Measurements from ENCODE around the gene NEK8.

DNA sequence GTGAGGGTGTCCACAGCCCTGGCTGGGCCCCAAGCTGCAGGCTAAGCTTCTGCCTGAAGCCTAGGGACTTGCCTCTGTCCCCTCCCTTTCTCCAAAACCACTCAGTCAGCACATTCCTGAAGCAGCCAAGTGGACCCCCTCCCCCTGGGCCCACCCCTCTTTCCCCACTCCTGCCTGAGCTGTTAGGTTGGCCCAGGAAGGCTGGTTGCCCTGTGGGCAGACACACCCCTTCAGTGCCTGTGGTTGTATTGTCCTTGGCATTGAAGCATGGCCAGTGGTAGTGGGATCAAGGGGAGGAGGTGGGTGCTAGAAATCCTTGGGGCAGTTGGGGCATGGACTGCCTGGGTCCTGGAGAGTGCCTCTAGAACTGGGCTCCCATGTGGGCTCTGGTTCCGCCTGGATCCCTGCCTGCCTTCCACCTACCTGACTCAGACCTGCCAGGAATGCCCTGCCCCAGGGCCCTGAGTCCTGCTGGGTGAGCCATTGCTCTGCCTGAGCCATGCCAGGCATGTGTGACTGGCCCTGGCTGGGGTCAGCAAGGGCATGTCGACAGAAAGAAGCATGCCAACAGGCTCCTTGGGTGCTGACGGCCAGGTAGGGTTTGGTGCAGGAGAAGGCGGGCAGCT, 17.3 kb downstream of the NEK8 start:
- no peak for TF ChIP-seq POLR2AphosphoS5 (IDR thresholded peaks at IDR 0.05; ENCODE audit: low read depth, low read length)
- TF ChIP-seq, protein P1, sequence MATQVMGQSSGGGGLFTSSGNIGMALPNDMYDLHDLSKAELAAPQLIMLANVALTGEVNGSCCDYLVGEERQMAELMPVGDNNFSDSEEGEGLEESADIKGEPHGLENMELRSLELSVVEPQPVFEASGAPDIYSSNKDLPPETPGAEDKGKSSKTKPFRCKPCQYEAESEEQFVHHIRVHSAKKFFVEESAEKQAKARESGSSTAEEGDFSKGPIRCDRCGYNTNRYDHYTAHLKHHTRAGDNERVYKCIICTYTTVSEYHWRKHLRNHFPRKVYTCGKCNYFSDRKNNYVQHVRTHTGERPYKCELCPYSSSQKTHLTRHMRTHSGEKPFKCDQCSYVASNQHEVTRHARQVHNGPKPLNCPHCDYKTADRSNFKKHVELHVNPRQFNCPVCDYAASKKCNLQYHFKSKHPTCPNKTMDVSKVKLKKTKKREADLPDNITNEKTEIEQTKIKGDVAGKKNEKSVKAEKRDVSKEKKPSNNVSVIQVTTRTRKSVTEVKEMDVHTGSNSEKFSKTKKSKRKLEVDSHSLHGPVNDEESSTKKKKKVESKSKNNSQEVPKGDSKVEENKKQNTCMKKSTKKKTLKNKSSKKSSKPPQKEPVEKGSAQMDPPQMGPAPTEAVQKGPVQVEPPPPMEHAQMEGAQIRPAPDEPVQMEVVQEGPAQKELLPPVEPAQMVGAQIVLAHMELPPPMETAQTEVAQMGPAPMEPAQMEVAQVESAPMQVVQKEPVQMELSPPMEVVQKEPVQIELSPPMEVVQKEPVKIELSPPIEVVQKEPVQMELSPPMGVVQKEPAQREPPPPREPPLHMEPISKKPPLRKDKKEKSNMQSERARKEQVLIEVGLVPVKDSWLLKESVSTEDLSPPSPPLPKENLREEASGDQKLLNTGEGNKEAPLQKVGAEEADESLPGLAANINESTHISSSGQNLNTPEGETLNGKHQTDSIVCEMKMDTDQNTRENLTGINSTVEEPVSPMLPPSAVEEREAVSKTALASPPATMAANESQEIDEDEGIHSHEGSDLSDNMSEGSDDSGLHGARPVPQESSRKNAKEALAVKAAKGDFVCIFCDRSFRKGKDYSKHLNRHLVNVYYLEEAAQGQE (IDR thresholded peaks at IDR 0.05; ENCODE audit: insufficient read depth in 1 of 2, low read depth in 2 of 2, low read length in 2 of 2): no peak

Measured in PFSK-1 (cell line).